NOMO-1 treated with DMSO at 0.1 percent for 48 hours (cell line): ENCODE measurements around the gene VSTM2L.

Source experiments
- DNase-seq: peaks from one replicate; lab custom pipeline; 2025; ENCODE audit not compliant: unreplicated experiment; lab: John Stamatoyannopoulos, UW

The VSTM2L gene

DNA sequence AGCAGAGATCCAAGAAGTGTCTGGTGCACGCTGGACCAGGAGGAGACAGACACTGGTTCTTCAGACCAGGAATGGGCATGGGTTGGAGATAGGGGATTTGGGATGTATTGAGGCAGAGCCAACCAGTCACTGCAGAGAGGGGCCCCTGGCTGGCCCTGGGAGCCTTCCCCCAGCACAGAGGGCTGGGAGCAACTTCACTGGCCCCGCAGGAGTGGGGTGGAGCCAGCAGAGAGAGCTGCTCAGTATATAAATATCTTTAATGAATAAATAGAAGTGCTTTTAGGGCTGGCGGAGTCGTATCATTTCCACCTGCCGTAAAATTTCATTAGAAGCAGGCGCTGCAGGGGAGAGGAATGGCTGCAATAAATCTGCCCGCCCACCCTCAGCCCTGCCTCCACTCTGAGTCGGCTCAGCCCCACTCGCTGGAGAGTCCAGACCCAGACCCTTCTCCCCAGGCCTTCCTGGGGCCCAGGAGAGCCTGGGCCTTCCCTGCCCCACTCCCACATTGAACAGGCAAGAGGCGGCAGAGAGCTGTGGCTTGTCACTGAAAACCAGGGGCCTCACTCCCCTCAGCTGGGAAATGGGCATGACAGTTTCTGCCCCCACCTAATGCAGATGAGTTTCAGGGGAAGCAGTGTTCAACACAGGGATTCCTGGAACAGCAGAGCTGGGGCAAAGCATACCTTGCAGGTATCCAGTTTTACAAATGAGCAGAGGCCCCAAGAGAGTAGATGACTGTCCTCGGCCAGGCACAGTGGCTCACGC, 23.9 kb upstream of the VSTM2L start:
- DNase-seq = no peak

- DNase-seq = no peak
Observed at GRCh38 chr20:37879843-37880242, 23.1 kb upstream of the VSTM2L start.

GRCh38 chr20:37880726-37881591, 22.0 kb upstream of the VSTM2L start:
- DNase-seq = no peak

DNA sequence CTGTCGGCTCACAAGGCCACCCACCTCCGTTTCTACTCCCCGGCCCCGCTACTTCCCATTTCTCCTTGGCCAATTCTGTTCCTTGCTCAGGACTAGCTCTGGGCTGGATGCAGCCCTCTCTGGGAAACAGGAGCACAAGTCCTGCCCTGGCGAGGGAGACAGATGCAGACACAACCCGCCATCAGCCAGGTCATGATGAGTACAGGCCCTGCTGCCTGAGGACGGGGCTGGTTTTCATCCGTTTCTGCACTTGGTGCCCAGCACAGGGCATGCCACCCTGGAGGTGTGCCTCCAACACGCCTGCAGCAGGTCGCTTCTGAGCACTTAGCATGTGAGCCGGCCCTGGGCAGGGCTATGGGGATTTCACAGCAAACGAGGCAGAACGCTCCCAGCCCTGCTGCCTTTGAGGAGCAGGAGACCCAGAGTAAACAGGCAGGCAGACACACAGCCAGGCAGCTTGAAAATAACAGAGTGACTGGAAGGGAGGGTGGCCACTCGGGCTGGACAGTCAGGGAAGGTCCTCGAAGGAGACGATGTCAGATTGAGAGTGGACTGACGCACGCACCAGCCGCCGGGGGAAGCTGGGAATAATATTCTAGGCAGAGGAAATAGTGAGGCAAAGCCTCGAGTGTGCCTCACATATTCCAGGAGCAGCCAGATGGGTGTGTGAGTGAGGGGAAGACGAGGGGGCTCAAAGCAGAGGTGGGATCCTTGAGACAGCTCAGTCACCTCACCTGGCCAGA, 21.2 kb upstream of the VSTM2L start:
- no peak for DNase-seq

GRCh38 chr20:37882961-37883712, 19.8 kb upstream of the VSTM2L start:
- DNase-seq = no peak

DNA sequence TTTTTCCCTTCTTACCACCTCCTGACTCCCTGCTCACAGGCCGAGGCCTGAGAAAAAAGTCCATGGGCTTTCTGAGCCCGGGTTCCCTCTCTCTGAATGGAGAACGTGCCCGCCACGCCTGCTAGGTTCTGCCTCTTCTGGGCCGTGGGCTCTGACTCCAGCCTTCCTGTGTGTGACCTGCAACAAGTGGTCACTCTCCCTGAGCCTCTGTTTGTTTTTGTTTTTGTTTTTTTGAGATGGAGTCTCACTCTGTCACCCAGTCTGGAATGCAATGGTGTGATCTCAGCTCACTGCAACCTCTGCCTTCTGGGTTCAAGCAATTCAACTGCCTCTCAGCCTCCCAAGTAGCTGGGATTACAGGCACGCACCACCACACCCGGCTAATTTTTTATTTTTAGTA, 17.9 kb upstream of the VSTM2L start:
- DNase-seq = no peak

DNA sequence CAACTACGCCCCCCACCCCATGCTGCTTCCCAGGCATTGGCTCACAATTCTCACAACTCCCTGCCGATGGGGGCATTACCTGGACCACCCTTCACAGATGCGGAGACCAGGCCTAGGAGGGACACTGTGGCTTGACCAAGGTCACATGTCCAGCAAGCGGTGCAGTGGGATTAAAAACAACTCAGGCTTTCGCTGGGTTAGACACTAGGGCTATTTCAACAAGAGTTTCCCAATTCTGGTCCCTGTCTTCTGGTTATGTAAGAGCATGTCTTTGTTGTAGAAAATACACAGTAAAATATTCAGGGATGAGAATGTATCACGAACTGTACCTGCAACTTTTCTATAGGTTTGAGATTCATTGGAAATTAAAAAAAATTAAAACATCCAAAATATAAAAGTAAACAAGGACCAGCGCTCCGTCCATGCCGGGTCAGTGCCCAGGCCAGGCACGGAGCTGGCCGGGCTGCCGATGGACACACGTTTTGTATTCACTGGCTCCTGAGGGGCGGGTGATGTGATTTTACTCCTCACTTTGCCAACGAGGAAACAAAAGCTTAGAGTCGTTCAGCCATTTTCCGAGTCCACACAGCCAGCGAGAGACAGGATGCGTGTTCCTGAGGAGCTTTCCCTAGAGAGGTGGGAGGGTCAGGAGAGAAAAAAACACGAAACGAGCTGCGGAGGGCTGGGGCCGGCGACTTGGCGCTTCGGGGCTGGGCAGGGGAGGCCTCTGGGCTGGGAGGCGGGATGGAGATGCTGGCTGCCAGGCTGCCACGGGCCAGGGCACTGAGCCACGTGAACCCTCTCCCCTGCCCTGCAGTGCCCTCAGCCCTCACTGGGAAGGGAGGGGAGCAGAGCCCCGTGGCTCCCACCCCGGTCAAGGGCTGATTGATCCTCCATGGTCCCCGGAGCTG, 17.1 kb upstream of the VSTM2L start:
- DNase-seq = no peak

DNA sequence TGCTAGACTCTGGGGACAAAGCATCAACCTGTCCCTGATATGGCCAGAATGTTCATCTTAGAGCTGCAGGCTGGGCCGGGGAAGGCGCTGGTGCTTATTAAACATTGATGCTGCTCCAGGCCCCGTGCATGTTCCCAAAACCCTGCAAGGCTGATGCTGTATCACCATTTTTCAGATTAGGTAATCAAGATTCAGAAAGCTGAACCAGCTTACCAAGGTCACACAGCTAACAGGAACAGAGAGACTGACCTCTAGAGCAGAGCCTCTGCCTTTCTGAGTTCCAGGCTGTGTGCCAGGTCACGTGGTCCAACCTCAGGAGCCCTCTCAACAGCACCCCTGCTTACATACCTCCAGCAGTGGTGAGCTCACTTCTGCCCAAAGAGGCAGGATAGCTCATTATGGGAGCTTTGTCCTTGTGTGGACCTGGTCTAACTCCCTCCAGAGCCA, 16.1 kb upstream of the VSTM2L start:
- DNase-seq = no peak

GRCh38 chr20:37888641-37889040, 14.3 kb upstream of the VSTM2L start:
- no peak for DNase-seq

GRCh38 chr20:37890108-37890507, 12.8 kb upstream of the VSTM2L start:
- DNase-seq = no peak

DNA sequence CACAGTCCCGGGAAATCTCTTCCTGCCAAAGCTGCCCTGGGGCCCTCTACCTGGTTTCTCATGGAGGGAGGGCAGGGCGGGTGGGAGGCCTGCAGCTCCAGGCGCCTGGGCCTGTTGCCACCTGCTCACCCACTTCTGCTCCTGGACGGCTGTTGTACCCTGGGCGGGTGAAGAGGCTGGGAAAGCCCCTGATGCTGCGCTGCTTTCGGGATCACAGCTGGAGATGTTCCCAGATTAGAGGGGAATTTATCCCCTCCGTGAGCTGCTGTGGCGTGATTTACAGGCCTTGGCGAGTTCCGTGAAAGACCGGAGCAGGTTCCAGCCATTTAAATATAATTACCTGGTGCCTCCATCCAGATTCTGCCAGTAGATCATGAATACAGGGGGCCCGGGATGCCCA, 12.3 kb upstream of the VSTM2L start:
- DNase-seq = no peak

- no peak for DNase-seq
Observed at GRCh38 chr20:37892001-37892400, 10.9 kb upstream of the VSTM2L start.

DNA sequence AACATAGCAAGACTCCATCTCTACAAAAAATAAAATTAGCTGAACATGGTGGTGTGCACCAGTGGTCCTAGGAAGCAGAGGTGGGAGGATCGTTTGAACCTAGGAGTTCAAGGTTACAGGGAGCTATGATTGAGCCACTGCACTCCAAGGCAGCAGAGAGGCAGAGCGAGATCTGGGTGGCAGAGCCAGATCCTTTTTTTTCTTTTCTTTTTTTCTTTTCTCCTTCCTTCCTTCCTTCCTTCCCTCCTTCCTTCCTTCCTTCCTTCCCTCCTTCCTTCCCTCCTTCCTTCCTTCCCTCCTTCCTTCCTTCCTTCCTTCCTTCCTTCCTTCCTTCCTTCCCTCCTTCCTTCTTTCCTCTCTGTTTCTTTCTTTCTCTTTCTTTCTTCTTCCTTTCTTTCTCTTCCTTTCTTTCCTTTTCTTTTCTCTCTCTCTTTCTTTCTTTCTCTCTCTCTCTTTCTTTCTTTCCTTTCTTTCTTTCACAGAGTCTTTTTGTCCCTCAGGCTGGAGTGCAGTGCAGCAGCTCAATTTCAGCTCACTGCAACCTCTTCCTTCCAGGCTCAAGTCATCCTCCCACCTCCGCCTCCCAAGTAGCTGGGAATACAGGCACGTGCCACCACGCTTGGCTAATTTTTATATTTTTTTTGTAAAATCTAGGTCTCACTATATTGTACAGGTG, 9.2 kb upstream of the VSTM2L start:
- no peak for DNase-seq

GRCh38 chr20:37894454-37894853, 8.5 kb upstream of the VSTM2L start:
- DNase-seq = no peak

GRCh38 chr20:37895166-37895565, 7.8 kb upstream of the VSTM2L start:
- DNase-seq = no peak

DNA sequence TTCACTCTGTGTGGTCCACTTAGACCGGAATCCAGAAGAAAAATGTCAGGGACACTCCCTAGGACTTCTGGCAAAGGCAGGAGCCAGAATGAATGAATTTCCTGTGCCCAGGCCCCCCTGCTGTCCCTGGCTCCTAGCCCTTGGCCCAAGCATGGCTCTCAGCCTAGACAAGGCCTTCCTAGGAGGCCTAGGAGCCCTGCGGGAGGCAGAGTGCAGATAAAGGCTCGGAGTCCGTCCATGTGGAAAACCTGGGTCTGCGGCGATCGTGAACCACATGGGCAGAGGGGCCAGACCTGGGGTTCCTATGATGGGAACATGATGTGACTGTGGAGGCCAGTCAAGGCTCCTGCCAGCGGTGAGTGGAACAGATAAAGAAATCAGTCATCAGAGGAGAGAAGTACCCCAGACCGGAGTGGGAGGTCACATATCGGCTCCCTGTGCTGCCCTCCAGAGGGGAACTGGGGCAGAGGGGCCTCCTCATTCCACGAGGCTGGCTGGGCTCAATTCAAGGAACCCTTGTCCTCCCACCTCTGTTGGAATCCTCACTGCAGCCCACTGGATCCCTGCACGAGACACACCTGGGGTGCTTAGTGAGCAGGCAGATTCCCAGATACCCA, 5.9 kb upstream of the VSTM2L start:
- DNase-seq = no peak

DNA sequence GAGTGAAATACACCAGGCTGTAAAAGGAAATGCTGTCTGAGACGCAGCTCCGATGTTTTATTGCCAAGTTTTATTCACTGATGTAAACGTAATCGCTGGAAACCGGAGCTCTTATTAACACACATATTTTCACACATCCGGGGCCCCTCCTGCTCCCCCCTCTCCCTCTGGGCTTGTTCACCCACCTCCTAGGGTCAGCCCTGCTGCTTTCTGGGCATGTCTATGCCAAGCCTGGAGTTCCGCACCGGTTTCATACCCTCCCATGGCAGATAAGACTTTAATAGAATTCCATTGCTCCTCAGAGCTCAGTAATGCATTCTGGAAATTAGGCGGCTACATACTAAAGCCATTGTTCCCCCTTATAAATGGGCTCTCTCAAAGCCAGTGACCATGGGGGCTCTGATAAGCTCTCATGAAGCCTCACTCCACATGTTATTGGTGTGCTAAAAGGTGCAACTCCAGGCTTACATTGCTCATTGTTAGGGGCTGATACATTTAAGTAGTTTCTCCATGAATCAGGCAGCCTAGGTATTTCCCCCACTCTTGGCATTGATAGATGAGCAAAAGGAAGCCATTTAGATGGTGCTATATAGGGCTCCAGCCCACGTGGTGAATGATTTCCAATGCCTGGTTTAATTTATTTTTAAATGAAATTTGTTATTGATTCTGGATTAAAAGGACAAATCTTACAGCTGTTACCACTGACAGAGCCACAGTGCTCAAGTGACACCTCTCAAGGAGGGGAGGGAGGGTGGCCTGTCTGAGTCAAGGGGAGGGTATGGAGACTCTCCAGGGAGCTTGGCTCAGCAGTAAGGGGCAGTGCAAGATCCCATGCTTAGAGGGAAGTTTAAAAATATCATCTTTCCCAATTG, 4.5 kb upstream of the VSTM2L start:
- no peak for DNase-seq
